Esophagus (tissue), 2 donors: ENCODE results near the gene CTSZ. TPM values are rescaled to one million over a fixed set of nuclear protein-coding genes. Genes with fewer than 3 reads are reported as not detected.

Experiments
- H3K27ac ChIP-seq, 2 donors: one replicate each; pipeline ENCODE4 v1.5.1; 2013; ENCODE audit warnings: low read depth in 2 of 2, mild to moderate bottlenecking in 2 of 2, inconsistent platforms in 1 of 2, low read length in 1 of 2, moderate library complexity in 1 of 2
- H3K27me3 ChIP-seq, 2 donors: one replicate each; pipeline ENCODE4 v1.6.1; 2013; ENCODE audit warnings: low read length in 2 of 2, control low read depth in 1 of 2, mild to moderate bottlenecking in 1 of 2; ENCODE audit not compliant: insufficient read depth in 2 of 2, control insufficient read depth in 1 of 2
- H3K36me3 ChIP-seq, 2 donors: one replicate each; pipeline ENCODE4 v1.6.1; 2013; ENCODE audit warnings: low read length in 1 of 2; ENCODE audit not compliant: control insufficient read depth in 2 of 2, insufficient read depth in 2 of 2
- H3K4me1 ChIP-seq, 2 donors: one replicate each; pipeline ENCODE4 v1.6.1; 2013; ENCODE audit warnings: low read length in 1 of 2; ENCODE audit not compliant: control insufficient read depth in 2 of 2, insufficient read depth in 2 of 2
- H3K4me3 ChIP-seq, 2 donors: one replicate each; pipeline ENCODE4 v1.5.1; 2013; ENCODE audit warnings: low read length in 2 of 2, mild to moderate bottlenecking in 2 of 2, low read depth in 1 of 2, moderate library complexity in 1 of 2
- H3K9me3 ChIP-seq, 2 donors: one replicate each; pipeline ENCODE4 v1.6.1; 2013; ENCODE audit warnings: mild to moderate bottlenecking in 2 of 2, low read depth in 1 of 2, low read length in 1 of 2, moderate library complexity in 1 of 2; ENCODE audit not compliant: control insufficient read depth in 2 of 2, insufficient read depth in 1 of 2
- WGBS, 2 donors: extraction: QIAGEN DNeasy Blood & Tissue Kit; methylation state at CpG; one replicate each; pipeline ENCODE4 v1.1.7; 2013; 5-methylcytosine and 5-hydroxymethylcytosine counted together
- polyA plus RNA-seq, 2 donors: library from polyadenylated mRNA; stranded (reverse); fragments of 200-250 nt; gene quantifications; one replicate each; pipeline ENCODE4 v1.2.3, GENCODE V29; 2013
- donor health status: healthy with polysubstance abuse.
- donor health status: Bipolar disorder and iron deficiency.

The CTSZ gene
- polyA plus RNA-seq, 2 donors, result 17.0 to 41.9 TPM

DNA sequence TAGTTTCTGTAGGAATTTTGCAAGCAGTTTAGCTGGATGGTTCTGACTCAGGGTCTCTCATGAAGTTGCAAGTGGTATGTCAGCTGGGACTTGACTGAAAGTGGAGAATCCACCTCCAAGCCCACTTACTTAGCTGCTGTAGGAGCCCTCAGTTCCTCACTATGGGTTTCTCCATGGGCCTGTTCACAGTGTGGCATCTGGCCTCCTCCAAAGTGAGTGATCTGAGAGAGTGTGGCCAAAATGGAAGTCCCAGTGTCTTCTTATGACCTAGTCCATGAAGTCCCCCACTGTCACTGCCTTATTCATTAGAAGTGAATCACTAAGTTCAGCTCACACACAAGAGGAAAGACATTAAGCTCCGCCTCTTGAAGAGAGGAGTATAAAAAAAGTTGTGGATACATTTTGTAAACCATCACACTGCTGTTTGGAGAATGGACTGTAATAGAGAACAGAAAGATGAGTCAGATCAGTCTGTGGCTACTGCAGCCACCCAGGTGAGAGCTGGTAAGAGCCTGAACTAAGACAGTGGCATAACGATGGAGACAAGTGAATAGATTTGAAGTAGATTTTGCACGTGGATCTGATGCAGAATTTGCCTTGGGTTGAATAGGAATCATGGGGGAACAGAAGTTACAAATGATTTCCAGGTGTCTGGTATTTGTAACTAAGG lies 30.9 kb downstream of the CTSZ start:
- Histone ChIP-seq H3K27me3 (no peaks in the 10 kb centered on the region), H3K36me3 (no peaks in the 10 kb centered on the region), H3K27ac (no peak overlapping the region), H3K4me1 (no peaks in the 10 kb centered on the region), H3K4me3 (no peak overlapping the region), H3K9me3 (peaks cover 2% of the 10 kb centered on the region in 2 donors)
- WGBS, 2 donors, result 84 to 91% methylated on average over 3 of the region's 3 CpGs

DNA sequence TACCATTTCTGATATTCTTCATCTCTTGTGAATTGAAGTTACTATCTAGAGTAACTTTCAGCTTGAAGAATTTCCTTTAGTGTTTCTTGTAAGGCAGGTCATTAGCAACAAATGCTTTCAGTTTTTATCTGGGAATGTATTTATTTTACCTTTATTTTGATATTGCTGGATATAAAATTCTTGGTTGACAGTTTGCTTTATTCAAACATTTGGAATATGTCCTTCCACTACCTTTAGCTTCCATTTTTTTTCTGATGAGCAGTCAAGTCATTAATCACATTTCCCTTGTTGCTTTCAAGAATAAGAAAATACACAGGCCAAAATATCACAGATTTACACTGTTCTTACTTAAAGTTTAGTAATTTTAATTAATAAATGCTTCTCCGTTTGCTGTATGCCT lies 31.7 kb downstream of the CTSZ start:
- Histone ChIP-seq H3K36me3 (no peaks in the 10 kb centered on the region), H3K27ac (no peak overlapping the region), H3K4me1 (no peaks in the 10 kb centered on the region), H3K9me3 (peaks cover 2% of the 10 kb centered on the region in 2 donors), H3K27me3 (no peaks in the 10 kb centered on the region), H3K4me3 (no peak overlapping the region)
- WGBS, 2 donors, result 90 to 94% methylated on average over 1 of the region's 1 CpG

DNA sequence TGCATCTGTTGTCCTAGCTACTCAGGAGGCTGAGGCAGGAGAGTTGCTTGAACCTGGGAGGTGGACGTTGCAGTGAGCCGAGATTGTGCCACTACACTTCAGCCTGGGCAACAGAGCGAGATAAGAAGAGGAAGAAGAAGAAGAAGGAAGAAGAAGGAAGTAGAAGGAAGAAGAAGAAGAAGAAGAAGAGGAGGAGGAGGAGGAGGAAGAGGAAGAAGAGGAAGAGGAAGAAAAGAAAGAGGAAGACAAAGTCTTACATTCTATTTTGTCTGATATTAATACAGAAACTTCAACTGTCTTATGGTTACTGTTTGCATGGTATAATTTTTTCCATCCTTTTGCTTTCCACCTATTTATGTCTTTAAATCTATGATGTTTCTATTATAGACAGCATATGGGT lies 33.2 kb downstream of the CTSZ start:
- Histone ChIP-seq H3K27ac (no peak overlapping the region), H3K27me3 (no peaks in the 10 kb centered on the region), H3K36me3 (no peaks in the 10 kb centered on the region), H3K4me3 (no peak overlapping the region), H3K9me3 (peaks cover 2% of the 10 kb centered on the region in 2 donors), H3K4me1 (no peaks in the 10 kb centered on the region)
- WGBS, 2 donors, result 84 to 87% methylated on average over 3 of the region's 3 CpGs

DNA sequence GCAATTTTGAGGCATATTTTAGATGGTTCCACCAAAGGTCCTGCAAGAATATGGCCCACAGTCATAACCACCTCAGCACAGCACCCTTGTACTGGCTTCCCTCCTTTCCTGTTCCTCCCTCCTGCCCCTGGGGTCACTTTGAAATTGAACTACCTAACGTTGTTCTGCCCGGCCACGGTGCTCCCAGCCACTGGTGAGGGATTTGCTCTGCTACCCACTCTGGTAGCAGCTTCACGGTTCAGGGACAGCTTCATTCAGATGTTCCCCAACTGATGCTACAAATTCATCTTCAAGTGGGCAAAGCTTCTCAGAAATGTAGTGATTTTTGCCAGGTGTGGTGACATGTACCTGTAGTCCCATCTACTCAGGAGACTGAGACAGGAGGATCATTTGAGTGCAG lies 33.9 kb downstream of the CTSZ start:
- Histone ChIP-seq H3K27ac (no peak overlapping the region), H3K4me3 (no peak overlapping the region), H3K4me1 (no peaks in the 10 kb centered on the region), H3K27me3 (no peaks in the 10 kb centered on the region), H3K9me3 (peaks cover 2% of the 10 kb centered on the region in 2 donors), H3K36me3 (no peaks in the 10 kb centered on the region)
- 82 to 84% methylated on average over 4 of the region's 4 CpGs for WGBS, 2 donors

DNA sequence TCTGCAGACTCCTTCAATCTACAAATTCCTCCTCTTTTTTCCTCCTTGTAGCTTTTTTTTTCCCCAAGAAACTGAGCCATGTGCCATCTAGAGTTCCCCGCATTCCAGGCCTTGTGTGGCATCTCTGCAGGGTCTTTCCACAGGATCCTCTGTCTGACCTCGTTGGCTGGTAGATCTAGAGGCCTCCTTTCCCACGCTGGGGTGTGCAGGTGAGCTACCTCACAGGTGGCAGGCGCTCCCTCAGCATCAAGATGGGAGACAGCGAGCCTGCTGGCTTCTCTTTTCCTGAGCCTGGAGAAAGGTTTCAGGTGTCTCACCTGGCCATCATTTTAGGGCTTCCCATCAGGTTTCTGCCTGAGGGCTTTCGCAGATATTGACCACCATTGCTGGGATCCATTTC lies 35.6 kb downstream of the CTSZ start:
- H3K27me3 ChIP-seq, result no peaks in the 10 kb centered on the region

DNA sequence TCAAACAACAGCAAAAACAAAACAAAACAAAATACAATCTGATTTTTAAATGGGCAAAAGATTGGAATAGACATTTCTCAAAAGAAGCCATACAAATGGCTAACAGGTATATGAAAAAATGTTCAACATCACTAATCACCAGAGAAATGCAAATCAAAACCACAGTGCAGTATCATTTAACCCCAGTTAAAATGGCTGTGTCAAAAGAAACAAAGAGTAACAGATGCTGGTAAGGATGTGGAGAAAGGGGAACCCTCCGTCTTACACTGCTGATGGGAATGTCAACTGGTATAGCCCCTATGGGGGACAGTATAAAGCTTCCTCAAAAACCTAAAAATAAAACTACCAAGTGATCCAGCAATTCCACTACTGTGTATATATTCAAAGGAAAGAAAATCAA lies 36.9 kb downstream of the CTSZ start:
- 82 to 86% methylated on average over 1 of the region's 1 CpG for WGBS, 2 donors
- no peak overlapping the region for H3K27ac ChIP-seq

More for the DNA sequence above, 35.6 kb downstream of the CTSZ start:
- H3K4me1 ChIP-seq, result no peaks in the 10 kb centered on the region
- H3K9me3 ChIP-seq, result peaks cover 2% of the 10 kb centered on the region in 2 donors
- H3K27ac ChIP-seq, result no peak overlapping the region
- WGBS, 2 donors, result 77 to 79% methylated on average over 6 of the region's 6 CpGs
- no peak overlapping the region for H3K4me3 ChIP-seq
- H3K36me3 ChIP-seq, result no peaks in the 10 kb centered on the region

DNA sequence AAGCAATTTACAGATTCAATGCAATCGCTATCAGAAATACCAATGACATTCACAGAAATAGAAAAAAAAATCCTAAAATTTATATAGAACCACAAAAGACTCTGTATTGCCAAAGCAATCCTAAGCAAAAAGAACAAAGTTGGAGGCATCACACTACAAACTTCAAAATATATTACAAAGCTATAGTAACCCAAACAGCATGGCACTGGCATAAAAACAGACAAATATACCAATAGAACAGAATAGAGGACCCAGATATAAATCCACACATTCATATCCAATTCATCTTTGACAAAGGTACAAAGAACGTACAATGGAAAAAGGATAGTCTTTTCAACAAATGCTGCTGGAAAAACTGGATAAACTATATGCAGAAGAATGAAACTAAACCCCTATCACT lies 37.6 kb downstream of the CTSZ start:
- 71% methylated on average over 2 of the region's 2 CpGs for WGBS, 2 donors
- H3K4me1 ChIP-seq, result peaks cover 0 to 2% of the 10 kb centered on the region in 2 donors
- no peaks in the 10 kb centered on the region for H3K27me3 ChIP-seq
- H3K4me3 ChIP-seq, result no peak overlapping the region
- no peak overlapping the region for H3K27ac ChIP-seq
- no peaks in the 10 kb centered on the region for H3K9me3 ChIP-seq
- no peaks in the 10 kb centered on the region for H3K36me3 ChIP-seq

More for the DNA sequence above, 36.9 kb downstream of the CTSZ start:
- Histone ChIP-seq H3K4me1 (peaks cover 0 to 2% of the 10 kb centered on the region in 2 donors), H3K4me3 (no peak overlapping the region), H3K27me3 (no peaks in the 10 kb centered on the region), H3K36me3 (no peaks in the 10 kb centered on the region), H3K9me3 (no peaks in the 10 kb centered on the region)

DNA sequence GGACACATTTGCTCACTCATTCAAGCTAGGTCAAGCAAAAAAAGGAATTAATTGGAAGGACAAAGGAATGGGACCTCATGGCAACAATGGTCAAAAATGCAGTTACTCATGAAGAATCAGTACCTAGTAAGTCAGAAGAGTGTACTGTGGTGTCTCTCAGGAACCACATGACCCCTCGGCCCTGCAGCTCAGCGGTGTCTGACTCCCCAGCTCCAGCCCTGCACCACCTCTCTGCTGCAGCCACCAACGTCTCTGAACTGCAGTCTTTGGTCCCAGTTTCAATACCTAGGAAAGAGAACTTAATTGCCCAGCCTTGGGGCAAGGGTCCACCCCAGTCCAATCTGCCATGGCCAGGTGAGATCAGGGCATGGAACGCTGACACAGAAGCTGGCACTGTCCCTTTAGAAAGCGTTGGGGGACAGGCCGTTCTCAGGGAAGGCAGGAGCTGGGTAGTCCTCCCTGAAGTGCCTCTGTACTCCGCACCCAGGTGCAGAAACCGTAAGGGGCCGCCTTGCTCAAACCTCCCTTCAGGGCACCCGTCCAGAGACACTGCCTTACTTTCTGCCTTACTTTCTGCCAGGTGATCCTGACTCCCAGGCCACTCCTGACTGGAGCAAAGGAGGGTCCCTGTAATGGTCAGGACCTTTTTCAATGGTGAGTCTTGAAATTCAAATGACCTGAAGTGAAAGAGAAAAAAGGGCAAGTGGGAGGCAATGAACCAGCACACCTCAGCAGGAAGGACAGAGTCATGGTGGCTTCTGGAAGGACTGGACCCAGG lies 39.2 kb downstream of the CTSZ start:
- H3K36me3 ChIP-seq, result no peaks in the 10 kb centered on the region

DNA sequence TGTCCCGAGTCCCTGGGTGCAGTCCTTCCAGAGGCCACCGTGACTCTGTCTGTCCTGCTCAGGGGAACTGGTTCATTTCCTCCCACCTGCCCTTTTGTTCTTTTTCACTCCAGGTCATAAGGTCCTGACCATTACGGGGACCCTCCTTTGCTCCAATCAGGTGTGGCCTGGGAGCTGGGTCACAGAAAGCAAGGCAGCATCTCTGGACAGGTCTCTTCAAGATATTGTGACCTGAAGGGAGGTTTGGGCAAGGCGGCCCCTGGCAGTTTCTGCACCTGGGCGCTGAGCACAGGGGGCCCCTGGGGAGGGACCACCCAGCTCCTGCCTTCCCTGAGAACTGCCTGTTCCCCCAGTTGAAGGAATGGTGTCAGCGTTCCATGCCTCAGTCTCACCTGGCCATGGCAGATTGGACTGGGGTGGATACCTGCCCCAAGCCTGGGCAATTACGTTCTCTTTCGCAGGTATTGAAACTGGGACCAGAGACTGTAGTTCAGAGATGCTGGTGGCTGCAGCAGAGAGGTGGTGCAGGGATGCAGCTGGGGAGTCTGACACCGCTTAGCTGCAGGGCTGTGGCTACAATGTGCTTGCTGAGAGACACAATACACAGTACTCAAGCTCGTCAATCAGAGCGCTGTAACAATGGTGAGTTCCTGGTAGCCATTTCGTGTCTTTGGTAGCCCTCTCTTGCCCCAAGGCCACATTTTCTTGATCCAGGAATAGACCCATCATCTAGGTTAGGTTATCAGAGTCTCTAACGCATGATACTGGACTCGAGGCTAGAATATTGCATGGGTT lies 41.6 kb downstream of the CTSZ start:
- H3K27ac ChIP-seq, result no peak overlapping the region
- no peak overlapping the region for H3K4me3 ChIP-seq
- WGBS, 2 donors, result 69 to 72% methylated on average over 14 of the region's 14 CpGs
- peaks cover 0 to 2% of the 10 kb centered on the region in 2 donors for H3K4me1 ChIP-seq
- no peaks in the 10 kb centered on the region for H3K9me3 ChIP-seq
- no peaks in the 10 kb centered on the region for H3K36me3 ChIP-seq
- no peaks in the 10 kb centered on the region for H3K27me3 ChIP-seq

More for the DNA sequence above, 39.2 kb downstream of the CTSZ start:
- no peak overlapping the region for H3K27ac ChIP-seq
- 83 to 84% methylated on average over 10 of the region's 10 CpGs for WGBS, 2 donors
- no peak overlapping the region for H3K4me3 ChIP-seq
- no peaks in the 10 kb centered on the region for H3K9me3 ChIP-seq
- no peaks in the 10 kb centered on the region for H3K27me3 ChIP-seq
- H3K4me1 ChIP-seq, result peaks cover 0 to 2% of the 10 kb centered on the region in 2 donors
